Measurements from ENCODE around the gene TERF2IP.

TERF2IP gene

DNA sequence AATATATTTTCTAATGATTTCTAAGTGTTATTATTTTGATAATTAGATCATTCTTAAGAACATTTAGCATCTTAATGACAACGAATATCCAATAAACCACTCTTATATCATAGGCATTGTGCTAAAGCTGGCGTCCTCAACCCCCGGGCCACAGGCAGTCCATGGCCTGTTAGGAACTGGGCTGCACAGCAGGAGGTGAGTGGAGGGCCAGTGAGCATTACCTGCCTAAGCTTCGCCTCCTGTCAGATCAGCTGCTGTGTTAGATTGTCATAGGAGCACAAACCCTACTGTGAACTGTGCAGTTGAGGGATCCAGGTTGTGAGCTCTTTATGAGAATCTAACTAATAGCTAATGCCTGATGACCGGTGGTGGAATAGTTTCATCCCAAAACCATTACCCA, 50.0 kb downstream of the TERF2IP start:
- Mint-ChIP-seq H3K27ac (no peak overlapping the region), H3K4me1 (no peaks in the 10 kb centered on the region), H3K9me3 (peaks cover 6% of the 10 kb centered on the region), H3K36me3 (ENCODE audit: low read depth) (no peaks in the 10 kb centered on the region), H3K27me3 (ENCODE audit: low read depth, poor library complexity) (peaks cover 6% of the 10 kb centered on the region), H3K4me3 (no peak overlapping the region)
- DNase-seq: no peak
- TF ChIP-seq, protein P1, sequence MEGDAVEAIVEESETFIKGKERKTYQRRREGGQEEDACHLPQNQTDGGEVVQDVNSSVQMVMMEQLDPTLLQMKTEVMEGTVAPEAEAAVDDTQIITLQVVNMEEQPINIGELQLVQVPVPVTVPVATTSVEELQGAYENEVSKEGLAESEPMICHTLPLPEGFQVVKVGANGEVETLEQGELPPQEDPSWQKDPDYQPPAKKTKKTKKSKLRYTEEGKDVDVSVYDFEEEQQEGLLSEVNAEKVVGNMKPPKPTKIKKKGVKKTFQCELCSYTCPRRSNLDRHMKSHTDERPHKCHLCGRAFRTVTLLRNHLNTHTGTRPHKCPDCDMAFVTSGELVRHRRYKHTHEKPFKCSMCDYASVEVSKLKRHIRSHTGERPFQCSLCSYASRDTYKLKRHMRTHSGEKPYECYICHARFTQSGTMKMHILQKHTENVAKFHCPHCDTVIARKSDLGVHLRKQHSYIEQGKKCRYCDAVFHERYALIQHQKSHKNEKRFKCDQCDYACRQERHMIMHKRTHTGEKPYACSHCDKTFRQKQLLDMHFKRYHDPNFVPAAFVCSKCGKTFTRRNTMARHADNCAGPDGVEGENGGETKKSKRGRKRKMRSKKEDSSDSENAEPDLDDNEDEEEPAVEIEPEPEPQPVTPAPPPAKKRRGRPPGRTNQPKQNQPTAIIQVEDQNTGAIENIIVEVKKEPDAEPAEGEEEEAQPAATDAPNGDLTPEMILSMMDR (IDR thresholded peaks at IDR 0.05): no peak

DNA sequence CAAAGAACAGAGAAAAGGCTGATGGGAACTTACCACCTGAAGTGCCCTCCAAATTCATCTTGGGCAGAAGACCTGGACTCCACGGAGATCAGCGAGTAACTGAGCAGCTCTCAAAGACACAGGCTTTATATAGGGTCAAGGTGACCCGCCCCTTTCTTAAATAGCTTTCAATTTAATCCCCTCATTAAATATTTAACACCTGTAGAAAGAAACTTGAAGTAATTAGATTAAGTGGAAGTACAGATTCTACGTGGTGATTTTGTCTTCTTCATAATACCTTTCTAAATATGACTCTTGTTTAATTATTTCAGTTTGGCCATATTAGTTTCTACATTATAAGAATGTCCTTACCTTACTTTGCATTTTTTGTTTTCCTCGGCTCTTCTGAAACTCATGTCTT, 53.8 kb downstream of the TERF2IP start, which contains the start of gene DUXB:
Gene DUXB, minus strand, starts transcription at position 101 of the 400 bp plus-strand sequence. Its CDS starts 43 bp downstream, at position 58.
- TF ChIP-seq, protein P1 (IDR thresholded peaks at IDR 0.05): no peak
- no peak within 1 kb of the TSS for H3K27ac Mint-ChIP-seq
- peaks cover 12% of the 10 kb centered on the region for H3K27me3 Mint-ChIP-seq (ENCODE audit: low read depth, poor library complexity)
- DNase-seq: no peak
- no peak within 1 kb of the TSS for H3K4me3 Mint-ChIP-seq
- H3K4me1 Mint-ChIP-seq: no peaks in the 10 kb centered on the region
- no peaks in the 10 kb centered on the region for H3K36me3 Mint-ChIP-seq (ENCODE audit: low read depth)
- H3K9me3 Mint-ChIP-seq: no peaks in the 10 kb centered on the region

DNA sequence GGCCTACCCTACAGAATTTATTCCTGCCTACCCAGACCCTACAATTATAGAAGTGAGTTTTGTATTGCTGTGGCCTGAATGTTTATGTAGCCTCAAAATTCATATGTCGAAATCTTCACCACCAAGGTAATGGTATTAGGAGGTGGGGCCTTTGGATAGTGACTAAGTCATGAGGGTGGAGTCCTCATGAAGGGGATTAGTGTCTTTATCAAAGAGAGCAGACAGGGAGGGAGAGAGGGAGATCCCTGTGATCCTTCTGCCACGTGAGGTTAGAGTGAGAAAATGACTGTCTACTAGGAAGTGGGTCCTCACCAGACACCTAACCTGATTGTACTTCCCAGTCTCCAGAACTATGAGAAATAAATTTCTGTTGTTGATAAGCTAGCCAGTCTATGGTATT, 54.7 kb downstream of the TERF2IP start:
- no peak for DNase-seq
- TF ChIP-seq, protein P1 (IDR thresholded peaks at IDR 0.05): no peak
- Mint-ChIP-seq H3K9me3 (peaks cover 5% of the 10 kb centered on the region), H3K27ac (no peak overlapping the region), H3K4me1 (no peaks in the 10 kb centered on the region), H3K27me3 (ENCODE audit: low read depth, poor library complexity) (peaks cover 12% of the 10 kb centered on the region), H3K36me3 (ENCODE audit: low read depth) (no peaks in the 10 kb centered on the region), H3K4me3 (no peak overlapping the region)

DNA sequence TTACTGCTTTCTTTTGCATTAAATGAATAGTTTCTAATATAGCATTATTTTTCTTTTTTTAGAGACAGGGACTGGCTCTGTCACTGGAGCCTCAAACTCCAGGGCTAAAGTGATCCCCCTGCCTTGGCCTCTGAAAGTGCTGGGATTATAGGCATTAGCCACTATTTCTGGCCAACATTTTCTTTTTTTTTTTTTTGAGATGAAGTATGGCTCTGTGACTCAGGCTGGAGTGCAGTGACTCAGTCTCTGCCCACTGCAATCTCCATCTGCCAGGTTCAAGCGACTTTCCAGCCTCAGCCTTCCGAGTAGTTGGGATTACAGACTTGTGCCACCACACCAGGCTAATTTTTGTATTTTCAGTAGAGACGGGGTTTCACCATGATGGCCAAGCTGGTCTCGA, 55.7 kb downstream of the TERF2IP start:
- no peak for DNase-seq
- no peaks in the 10 kb centered on the region for H3K4me1 Mint-ChIP-seq
- H3K4me3 Mint-ChIP-seq: no peak overlapping the region
- TF ChIP-seq, protein P1 (IDR thresholded peaks at IDR 0.05): no peak
- H3K27me3 Mint-ChIP-seq (ENCODE audit: low read depth, poor library complexity): peaks cover 11% of the 10 kb centered on the region
- peaks cover 8% of the 10 kb centered on the region for H3K9me3 Mint-ChIP-seq
- H3K36me3 Mint-ChIP-seq (ENCODE audit: low read depth): no peaks in the 10 kb centered on the region
- H3K27ac Mint-ChIP-seq: no peak overlapping the region
